NCI-H1105 (cell line): ENCODE data around the gene TXNRD2.
"Not testable (repeated sequence)": the region's sequence is repeated elsewhere in the genome, so short reads cannot be mapped to it uniquely, and the experiment has no call there.

Experiments used
- DNase-seq: peaks from one replicate; lab custom pipeline; 2025; lab: John Stamatoyannopoulos, UW

TXNRD2 gene

GRCh38 chr22:19888131-19888746 is 53.4 kb downstream of the TXNRD2 start:
- DNase-seq: no peak

GRCh38 chr22:19887256-19887985 is 54.2 kb downstream of the TXNRD2 start:
- DNase-seq: no peak

GRCh38 chr22:19886605-19887255 is 54.9 kb downstream of the TXNRD2 start:
- no peak for DNase-seq

GRCh38 chr22:19885841-19886592 is 55.6 kb downstream of the TXNRD2 start:
- no peak for DNase-seq

- DNase-seq: no peak
These were observed 56.5 kb downstream of the TXNRD2 start for GRCh38 chr22:19884954-19885751.

- DNase-seq: no peak
These were observed 57.3 kb downstream of the TXNRD2 start for GRCh38 chr22:19884161-19884953.

- DNase-seq: not testable (repeated sequence)
These were observed 58.2 kb downstream of the TXNRD2 start for GRCh38 chr22:19883446-19883845.

GRCh38 chr22:19882446-19883381 is 58.9 kb downstream of the TXNRD2 start:
- no peak for DNase-seq

- no peak for DNase-seq
These were observed 60.6 kb downstream of the TXNRD2 start for GRCh38 chr22:19880786-19881569.

- no peak for DNase-seq
These were observed 61.4 kb downstream of the TXNRD2 start for GRCh38 chr22:19879992-19880785.

GRCh38 chr22:19879643-19879991 is 62.0 kb downstream of the TXNRD2 start:
- DNase-seq: no peak

- DNase-seq: no peak
These were observed 62.4 kb downstream of the TXNRD2 start for GRCh38 chr22:19879246-19879570.

GRCh38 chr22:19878461-19879245 is 63.0 kb downstream of the TXNRD2 start:
- no peak for DNase-seq

GRCh38 chr22:19877626-19878339 is 63.8 kb downstream of the TXNRD2 start:
- no peak for DNase-seq

- DNase-seq: no peak
These were observed 64.5 kb downstream of the TXNRD2 start for GRCh38 chr22:19876941-19877625.

GRCh38 chr22:19876314-19876940 is 65.2 kb downstream of the TXNRD2 start:
- DNase-seq: no peak
